ENCODE data around the gene CAPN11. TPM values are rescaled to one million over a fixed set of nuclear protein-coding genes. Genes with fewer than 3 reads are reported as not detected.

Gene CAPN11
- total RNA-seq, 1 experiment from 2014 or later = 0.28 TPM

GRCh38 chr6:44221961-44222335 lies 63.3 kb downstream of the CAPN11 start:
- H3K79me1 ChIP-seq (ENCODE audit: insufficient read depth, low read depth, low read length, poor library complexity, severe bottlenecking) = peaks cover 17% of the 10 kb centered on the region
- DNase-seq = no peak
- no peaks in the 10 kb centered on the region for H3K9me3 ChIP-seq (ENCODE audit: control insufficient read depth, low read depth, low read length)
- Mint-ChIP-seq H3K36me3 (ENCODE audit: insufficient read depth in 1 of 3, low read depth in 3 of 3) (peaks cover 0 to 3% (median 2%) of the 10 kb centered on the region in 3 experiments; a peak in 3 of 7 replicates), H3K4me3 (peak overlapping the region in 1 of 2 experiments; percentile 96; a peak in 3 of 5 replicates), H3K27me3 (ENCODE audit: low read depth) (peaks cover 3% of the 10 kb centered on the region), H3K27ac (peak overlapping the region in 1 of 3 experiments; percentile 62; a peak in 2 of 7 replicates), H3K9me3 (no peaks in the 10 kb centered on the region; a peak in 1 of 5 replicates), H3K4me1 (peaks cover 70% of the 10 kb centered on the region in 2 experiments)
- no peak overlapping the region for H2BK20ac ChIP-seq (ENCODE audit: low read depth, low read length, poor library complexity, severe bottlenecking)
- H3T11ph ChIP-seq (ENCODE audit: low read length) = no peak overlapping the region
- H2BK5ac ChIP-seq (ENCODE audit: insufficient read length, low read length) = no peak overlapping the region
- no peak overlapping the region for H3K14ac ChIP-seq (ENCODE audit: insufficient read depth, low read length)
- H2BK15ac ChIP-seq (ENCODE audit: low read depth, low read length) = no peak overlapping the region
- peaks cover 17% of the 10 kb centered on the region; the same call in 1 of the 2 replicates for H3K79me2 ChIP-seq (ENCODE audit: insufficient read depth, low read length)
- no peak overlapping the region for H3K9ac ChIP-seq (ENCODE audit: extremely low read depth, insufficient read length, low read length)
- H3K27me3 ChIP-seq (ENCODE audit: insufficient read depth, low read length) = no peaks in the 10 kb centered on the region
- H3K56ac ChIP-seq (ENCODE audit: insufficient read length, low read depth, low read length) = no peak overlapping the region
- no peak overlapping the region for H4K5ac ChIP-seq (ENCODE audit: insufficient read length, low read depth, low read length)
- no peak overlapping the region for H3K27ac ChIP-seq (ENCODE audit: insufficient read length, low read depth, low read length)
- peaks cover 2% of the 10 kb centered on the region for H4K20me1 ChIP-seq (ENCODE audit: control insufficient read depth, insufficient read depth, insufficient read length)
- WGBS (ENCODE audit: extremely low coverage, insufficient read length, low lambda C conversion rate) = no CpG with 5 or more reads among the region's 2 CpGs
- peaks cover 24% of the 10 kb centered on the region; the same call in 1 of the 2 replicates for H3K4me1 ChIP-seq (ENCODE audit: insufficient read depth, low read length)
- TF ChIP-seq CTCF (conservative IDR thresholded peaks at IDR 0.05) = no peak
- H3K4me2 ChIP-seq (ENCODE audit: insufficient read depth, insufficient read length, low read length) = no peak overlapping the region
- H2BK120ac ChIP-seq (ENCODE audit: low read depth, low read length, poor library complexity, severe bottlenecking) = no peak overlapping the region
- H2AK5ac ChIP-seq (ENCODE audit: insufficient read length, low read length) = no peak overlapping the region
- H3K18ac ChIP-seq (ENCODE audit: insufficient read length, low read depth, low read length) = no peak overlapping the region
- H2BK12ac ChIP-seq (ENCODE audit: insufficient read length, low read depth, low read length) = no peak overlapping the region
- H4K8ac ChIP-seq (replicated peaks; ENCODE audit: insufficient read length, low read depth, low read length) = no peak overlapping the region
- H3K23me2 ChIP-seq (ENCODE audit: insufficient read length, low read depth, low read length, poor library complexity, severe bottlenecking) = peaks cover 22% of the 10 kb centered on the region
- no peak overlapping the region for H3K23ac ChIP-seq (ENCODE audit: insufficient read length, low read depth, low read length)
- no peak overlapping the region for H2AFZ ChIP-seq (ENCODE audit: low read length)
- no peak overlapping the region for H4K91ac ChIP-seq (ENCODE audit: insufficient read length, low read depth, low read length)
- no peak overlapping the region for H3K4ac ChIP-seq (ENCODE audit: low read depth, low read length)

All from H9 (cell line).